Activated T-cell treated with anti-CD3 and anti-CD28 coated beads, Interleukin-2, amount 50 U/mL, for 48 hours (primary cell): ENCODE measurements around the gene FAM186B.

Source experiments
- DNase-seq, 2 experiments: peaks; one replicate each; pipeline ENCODE4 v3.0.0-alpha.2; 2020

Gene FAM186B

DNA sequence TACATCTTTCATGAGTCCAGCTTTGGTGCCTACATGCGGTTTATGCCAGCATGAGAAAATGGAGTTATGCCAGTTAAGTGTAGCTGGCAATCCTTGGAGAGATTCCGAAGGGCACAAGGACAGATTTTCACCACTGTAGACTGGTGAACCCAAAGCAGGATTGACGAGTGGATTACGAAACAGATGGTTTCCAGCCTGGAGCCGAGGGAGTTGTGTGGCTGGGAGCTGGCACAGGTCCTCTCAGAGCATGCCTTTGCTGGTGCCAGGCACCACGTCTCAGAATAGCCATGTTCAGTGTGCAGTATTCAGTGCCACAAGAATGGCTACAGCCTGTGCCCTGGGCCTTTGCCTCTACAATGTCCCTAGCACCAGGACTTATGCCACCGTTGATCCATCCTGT lies 53.4 kb downstream of the FAM186B start:
- DNase-seq = no peak

DNA sequence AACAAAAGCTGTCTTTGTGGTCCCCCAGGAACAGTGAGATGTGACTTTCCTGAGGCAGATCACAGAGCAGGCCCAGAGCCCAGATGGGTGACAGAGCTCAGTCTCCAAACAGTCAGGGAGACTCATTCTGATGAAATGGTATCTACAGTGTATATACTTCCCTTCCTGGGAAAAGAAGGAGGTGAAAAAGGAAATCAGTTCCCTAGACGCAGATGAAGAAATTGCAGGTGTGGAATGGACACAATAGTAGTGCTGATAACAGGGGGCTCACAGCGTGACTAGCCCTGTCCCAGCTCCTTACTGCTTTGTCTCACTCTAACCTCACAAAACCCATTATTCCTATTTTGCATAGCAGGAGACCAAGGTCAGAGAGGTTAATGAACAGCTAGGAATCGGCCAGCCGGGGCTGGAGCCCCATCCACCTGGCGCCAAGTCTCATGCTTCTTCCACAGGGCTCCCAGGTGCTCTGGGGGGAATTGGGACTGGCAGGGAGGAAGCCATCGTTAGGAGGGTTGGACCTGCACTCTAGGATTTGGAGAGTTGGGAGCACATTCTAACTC lies 54.7 kb downstream of the FAM186B start:
- DNase-seq = no peak

- no peak for DNase-seq
Measured at GRCh38 chr12:49549735-49550692, 55.4 kb downstream of the FAM186B start.

- peak; percentile 51 to 65 for DNase-seq
Measured at GRCh38 chr12:49548822-49549648, 56.4 kb downstream of the FAM186B start.

- no peak for DNase-seq
Measured at GRCh38 chr12:49548481-49548821, 57.0 kb downstream of the FAM186B start.

GRCh38 chr12:49547090-49547690 lies 58.2 kb downstream of the FAM186B start:
- no peak for DNase-seq

DNA sequence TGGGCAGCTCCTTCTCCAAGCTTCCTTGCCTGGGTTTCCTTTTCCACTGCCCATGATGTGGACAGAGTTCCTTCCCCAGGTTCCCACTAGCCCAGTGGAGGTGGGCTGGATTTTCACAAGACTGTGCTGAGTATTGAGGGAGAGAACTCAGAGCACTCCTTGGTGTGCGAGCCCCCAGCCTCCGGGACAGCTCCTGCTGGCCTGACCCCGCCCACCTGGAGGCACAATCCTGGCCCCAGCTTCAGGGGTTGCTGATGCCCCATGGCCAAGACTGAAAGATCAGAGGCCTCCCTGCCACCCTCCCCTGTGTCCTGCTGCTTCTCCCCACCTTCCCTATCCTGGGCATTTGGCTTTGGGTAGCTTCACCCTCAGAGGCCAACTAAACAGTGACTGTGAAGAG lies 59.0 kb downstream of the FAM186B start:
- DNase-seq = no peak

DNA sequence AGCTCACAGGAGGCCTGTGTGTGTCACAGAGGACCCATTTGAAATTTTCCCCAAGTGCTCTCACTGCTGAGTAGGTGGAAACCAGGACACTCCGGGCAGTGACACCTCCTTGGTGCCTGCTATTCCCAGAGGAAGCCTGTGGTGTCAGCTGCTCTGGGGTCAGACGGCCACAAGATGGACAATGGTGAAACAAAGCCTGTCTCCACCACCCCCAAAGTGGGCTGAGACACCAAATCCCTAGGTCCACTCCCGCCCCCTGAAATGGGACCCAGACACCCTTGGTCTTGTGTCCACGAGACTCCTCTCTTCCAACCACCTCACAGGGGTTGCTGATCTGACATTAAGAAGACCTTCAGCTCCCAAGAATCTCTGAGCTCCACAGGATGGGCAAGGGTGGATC lies 59.6 kb downstream of the FAM186B start:
- DNase-seq = no peak

DNA sequence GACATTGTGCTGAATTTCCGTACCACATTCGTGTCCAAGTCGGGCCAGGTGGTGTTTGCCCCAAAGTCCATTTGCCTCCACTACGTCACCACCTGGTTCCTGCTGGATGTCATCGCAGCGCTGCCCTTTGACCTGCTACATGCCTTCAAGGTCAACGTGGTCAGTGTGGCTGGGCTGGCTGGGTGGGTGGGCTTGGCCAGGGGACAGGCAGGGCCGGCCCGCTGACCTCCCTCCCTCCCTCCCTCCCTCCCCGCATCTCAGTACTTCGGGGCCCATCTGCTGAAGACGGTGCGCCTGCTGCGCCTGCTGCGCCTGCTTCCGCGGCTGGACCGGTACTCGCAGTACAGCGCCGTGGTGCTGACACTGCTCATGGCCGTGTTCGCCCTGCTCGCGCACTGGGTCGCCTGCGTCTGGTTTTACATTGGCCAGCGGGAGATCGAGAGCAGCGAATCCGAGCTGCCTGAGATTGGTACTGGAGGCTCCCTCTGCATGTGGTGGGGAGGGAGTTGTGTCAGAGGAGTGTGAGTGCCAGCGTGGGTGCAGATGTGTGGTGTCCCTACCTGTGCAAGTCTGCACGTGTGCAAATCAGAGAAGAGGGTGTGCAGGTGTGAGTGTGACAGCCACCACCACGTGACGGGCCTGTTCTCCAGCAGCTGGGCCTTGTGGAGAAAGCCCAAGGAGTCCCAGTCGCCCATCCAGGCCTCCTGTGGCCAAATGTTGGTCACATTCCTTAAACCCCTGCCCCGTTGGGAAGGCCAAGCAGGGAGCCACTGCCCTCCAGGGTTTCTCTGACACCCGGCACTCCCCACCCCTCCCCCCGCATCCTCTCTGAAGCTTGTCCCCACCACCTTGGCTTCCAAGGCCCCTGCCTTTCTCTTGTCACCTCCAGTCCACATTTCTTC lies 61.3 kb downstream of the FAM186B start:
- no peak for DNase-seq

GRCh38 chr12:49543221-49543913 lies 62.1 kb downstream of the FAM186B start:
- DNase-seq = no peak

GRCh38 chr12:49542592-49543160 lies 62.8 kb downstream of the FAM186B start:
- DNase-seq = no peak

DNA sequence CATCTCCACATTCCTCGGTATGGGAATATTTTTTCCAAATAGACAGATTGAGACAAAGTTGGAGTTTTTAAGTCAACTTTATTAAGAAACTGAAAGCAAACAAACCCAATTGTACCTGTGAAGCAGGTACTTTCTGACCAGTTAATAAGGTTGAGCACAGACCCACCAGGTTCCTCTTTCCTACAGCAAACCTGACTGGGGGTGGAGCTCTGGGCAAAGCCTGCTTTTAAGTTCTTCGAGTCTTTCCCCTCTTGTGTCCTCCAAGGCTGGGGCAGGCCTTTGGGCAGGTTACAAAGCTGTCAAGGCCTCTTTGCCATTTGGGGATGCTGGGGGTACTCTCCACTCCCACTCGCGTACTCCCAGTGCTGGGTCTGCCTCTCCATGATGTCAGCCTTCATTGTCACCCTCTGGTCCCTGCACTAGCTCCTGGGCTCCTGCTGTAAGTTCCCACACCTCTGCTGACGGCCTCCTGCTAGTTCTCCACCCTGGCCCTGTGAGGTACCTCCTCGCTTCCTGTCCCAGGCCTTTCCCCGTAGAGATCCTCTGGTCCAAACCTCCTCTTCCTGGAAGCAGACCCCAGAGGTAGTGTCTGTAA lies 63.4 kb downstream of the FAM186B start:
- no peak for DNase-seq

DNA sequence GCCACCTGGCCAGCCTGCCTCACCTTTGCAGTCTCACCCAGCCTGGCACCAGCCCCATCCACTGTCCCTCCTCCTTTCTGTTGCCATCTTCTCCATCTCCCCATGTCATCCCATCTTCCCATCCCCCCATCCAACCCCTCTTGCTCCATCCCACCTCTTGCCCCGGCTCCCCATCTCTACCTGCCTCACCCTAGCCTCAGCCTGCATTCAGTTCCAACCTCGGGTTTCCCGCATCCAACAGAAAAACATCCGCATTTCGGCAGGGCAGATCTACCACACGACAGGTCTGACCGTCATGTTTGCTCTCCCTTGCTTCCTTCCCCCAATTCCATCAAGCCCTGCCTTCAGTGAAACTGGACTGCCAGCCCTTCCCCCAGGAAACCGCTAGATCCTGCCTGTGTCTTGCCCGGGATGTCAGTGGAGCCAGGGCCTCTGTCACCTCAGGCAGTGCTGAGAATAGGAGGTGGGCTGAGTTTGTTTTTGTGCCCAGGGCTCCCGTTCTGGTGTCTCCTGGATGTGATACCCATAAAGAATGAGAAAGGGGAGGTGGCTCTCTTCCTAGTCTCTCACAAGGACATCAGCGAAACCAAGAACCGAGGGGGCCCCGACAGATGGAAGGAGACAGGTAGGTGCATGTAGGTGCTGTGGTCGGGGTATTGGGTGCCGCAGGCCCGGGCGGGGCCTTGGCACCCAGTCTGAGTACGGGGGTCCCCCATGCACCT lies 64.1 kb downstream of the FAM186B start:
- DNase-seq = peak; percentile 13 to 19

- peak; percentile 17 for DNase-seq
Measured at GRCh38 chr12:49540229-49541139, 65.0 kb downstream of the FAM186B start.

- no peak for DNase-seq
Measured at GRCh38 chr12:49539406-49540228, 65.8 kb downstream of the FAM186B start.

GRCh38 chr12:49538510-49539403 lies 66.7 kb downstream of the FAM186B start, which contains the start of gene KCNH3:
KCNH3 (plus strand) TSS chr12:49539030; CDS start chr12:49539417, 387 bp downstream.
- DNase-seq = peak; percentile 80 to 83
